ENCODE measurements around the gene ASB16. TPM values are rescaled to one million over a fixed set of nuclear protein-coding genes. Genes with fewer than 3 reads are reported as not detected.

The ASB16 gene
- total RNA-seq, 4 donors from 2014 or later, result 0.19 TPM; not detected in 3

DNA sequence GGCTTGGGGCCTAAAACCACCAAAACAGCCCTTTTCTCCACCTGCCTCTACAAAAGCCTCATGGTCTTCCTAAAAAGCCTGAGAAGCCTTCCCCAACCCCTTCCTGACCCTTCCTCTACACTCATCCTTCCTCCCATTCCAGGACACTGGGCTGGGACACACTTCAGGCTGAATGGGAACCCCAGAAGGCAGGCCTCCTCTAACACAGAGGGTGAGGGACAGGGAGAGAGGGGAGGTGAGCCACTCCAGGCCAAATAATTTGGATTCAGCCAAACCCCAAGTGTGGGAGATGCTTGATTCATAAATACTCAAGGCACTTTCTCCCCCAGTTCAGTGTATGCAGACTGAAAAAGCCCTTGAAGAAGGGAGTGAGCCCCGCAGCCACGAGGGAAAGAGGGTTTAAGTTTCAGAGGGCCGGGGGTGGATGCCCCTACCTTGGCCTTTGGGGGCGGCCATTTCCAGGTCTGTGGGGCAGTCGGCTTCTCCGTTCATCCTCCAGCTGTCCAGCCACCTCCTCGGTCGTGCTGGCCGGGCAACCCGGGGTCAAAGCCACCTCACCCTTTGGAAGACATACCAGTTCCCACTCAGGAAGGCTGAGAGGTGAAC lies 47.3 kb downstream of the ASB16 start:
- no peak for ATAC-seq (ENCODE audit: low FRiP score)
- no peak for DNase-seq (ENCODE audit: low spot score)
- TF ChIP-seq, protein P1, sequence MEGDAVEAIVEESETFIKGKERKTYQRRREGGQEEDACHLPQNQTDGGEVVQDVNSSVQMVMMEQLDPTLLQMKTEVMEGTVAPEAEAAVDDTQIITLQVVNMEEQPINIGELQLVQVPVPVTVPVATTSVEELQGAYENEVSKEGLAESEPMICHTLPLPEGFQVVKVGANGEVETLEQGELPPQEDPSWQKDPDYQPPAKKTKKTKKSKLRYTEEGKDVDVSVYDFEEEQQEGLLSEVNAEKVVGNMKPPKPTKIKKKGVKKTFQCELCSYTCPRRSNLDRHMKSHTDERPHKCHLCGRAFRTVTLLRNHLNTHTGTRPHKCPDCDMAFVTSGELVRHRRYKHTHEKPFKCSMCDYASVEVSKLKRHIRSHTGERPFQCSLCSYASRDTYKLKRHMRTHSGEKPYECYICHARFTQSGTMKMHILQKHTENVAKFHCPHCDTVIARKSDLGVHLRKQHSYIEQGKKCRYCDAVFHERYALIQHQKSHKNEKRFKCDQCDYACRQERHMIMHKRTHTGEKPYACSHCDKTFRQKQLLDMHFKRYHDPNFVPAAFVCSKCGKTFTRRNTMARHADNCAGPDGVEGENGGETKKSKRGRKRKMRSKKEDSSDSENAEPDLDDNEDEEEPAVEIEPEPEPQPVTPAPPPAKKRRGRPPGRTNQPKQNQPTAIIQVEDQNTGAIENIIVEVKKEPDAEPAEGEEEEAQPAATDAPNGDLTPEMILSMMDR (IDR thresholded peaks at IDR 0.05), result no peak

DNA sequence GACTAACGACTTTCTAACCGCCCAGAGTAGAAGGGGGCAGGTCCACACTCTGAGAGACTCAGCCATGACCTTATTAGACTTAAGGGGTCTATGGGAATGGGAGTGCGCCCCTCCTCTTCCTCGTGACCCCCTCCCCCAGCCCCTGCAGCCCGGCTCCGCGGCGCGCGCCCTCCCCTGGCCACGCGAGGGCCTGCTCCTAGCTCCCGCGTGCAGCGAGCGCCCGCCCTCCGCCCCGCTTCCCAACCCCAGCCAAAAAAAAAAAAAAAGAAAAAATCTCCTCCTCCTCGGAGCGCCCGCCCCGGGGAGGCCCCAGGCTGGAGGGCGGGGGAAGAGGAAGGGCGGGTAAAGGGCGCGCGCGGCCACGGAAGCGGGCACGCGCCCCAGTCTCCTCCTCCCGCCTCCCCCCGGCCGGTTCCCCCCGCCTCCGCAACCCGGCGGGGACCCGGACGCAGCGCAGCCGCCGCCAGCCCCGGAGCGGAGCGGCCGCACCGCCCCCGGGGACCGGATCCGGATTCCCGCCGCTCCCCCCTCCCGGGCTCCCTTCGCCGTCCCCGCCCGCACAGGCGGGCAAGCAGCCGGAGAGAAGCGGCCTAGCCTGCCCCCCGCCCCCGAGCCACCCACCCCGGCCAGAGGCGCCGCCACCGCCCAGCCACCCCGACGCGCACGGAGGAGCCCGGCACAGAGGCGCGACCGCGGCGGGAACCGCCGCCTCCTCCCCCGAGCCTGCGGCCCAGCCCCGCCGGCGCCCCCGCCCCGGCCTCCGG lies 48.0 kb downstream of the ASB16 start:
- TF ChIP-seq, protein P1 (IDR thresholded peaks at IDR 0.05), result no peak
- peak; percentile 67 for ATAC-seq (ENCODE audit: low FRiP score)
- DNase-seq (ENCODE audit: low spot score), result no peak

DNA sequence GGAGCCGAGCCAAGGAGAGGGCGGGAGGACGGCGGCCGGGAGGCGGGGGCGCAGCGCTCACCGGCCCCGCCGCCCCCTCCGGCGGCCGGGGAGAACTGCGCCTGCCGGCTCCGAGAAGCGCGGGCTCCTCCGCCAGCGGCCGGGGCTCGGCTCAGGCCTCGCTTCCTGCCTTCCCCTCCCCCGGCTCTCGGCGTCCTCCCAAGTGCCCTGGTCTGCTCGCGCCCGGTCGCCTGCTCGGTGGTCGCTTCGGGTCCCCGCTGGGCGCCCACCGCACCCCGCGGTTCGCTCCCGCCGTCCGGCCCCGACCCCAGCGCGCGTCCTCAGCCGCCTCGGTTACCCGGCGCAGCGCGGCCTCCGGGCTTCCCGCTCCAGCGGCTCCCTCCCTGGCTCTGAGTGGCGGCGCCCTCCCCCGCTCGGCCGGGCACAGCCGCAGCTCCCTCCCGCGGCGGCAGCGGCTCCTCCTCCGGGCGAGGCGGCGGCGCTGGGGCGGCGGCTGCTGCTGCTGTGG lies 48.7 kb downstream of the ASB16 start:
- DNase-seq (ENCODE audit: low spot score), result no peak
- TF ChIP-seq, protein P1 (IDR thresholded peaks at IDR 0.05), result peak in 2 of 3 donors; percentile 22 to 32

DNA sequence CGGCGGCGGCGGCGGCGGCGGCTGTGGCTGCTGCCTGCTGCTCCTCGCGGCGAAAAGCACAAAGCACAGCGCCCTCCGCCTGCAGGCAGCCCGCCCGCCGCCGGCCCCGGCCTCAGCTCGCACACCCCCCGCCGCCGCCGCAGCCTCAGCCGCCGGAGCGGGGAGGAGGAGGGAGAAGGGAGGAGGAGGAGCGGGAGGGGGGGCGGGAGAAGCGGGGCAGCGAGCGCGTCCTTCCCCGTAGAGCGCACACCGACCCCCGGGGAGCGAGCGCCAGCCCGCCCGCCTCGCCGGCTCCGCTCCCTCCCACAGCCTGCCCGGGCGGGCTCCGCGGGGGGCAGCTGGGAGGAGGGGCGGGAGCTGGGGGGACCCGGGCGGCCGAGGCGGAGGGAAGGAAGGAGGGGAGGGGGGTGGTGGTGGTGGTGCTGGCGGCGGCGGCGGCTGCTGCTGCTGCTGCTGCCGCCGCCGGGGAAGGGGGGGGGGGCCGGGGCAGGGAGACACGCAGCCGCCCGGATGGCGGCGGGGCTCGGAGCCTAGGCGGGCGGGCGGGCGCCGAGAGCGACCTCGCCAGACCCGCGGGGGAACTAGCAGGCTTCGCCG lies 49.2 kb downstream of the ASB16 start, which contains the start of gene UBTF:
Gene UBTF, minus strand, starts transcription at position 60 of the 597 bp plus-strand sequence. CDS start 1,446 bp downstream, outside the sequence.
- TF ChIP-seq, protein P1 (IDR thresholded peaks at IDR 0.05), result no peak
- ATAC-seq (ENCODE audit: low FRiP score), result peak; percentile 0
- no peak for DNase-seq (ENCODE audit: low spot score)

More for the DNA sequence above, 48.7 kb downstream of the ASB16 start:
- ATAC-seq (ENCODE audit: low FRiP score), result peak; percentile 59

DNA sequence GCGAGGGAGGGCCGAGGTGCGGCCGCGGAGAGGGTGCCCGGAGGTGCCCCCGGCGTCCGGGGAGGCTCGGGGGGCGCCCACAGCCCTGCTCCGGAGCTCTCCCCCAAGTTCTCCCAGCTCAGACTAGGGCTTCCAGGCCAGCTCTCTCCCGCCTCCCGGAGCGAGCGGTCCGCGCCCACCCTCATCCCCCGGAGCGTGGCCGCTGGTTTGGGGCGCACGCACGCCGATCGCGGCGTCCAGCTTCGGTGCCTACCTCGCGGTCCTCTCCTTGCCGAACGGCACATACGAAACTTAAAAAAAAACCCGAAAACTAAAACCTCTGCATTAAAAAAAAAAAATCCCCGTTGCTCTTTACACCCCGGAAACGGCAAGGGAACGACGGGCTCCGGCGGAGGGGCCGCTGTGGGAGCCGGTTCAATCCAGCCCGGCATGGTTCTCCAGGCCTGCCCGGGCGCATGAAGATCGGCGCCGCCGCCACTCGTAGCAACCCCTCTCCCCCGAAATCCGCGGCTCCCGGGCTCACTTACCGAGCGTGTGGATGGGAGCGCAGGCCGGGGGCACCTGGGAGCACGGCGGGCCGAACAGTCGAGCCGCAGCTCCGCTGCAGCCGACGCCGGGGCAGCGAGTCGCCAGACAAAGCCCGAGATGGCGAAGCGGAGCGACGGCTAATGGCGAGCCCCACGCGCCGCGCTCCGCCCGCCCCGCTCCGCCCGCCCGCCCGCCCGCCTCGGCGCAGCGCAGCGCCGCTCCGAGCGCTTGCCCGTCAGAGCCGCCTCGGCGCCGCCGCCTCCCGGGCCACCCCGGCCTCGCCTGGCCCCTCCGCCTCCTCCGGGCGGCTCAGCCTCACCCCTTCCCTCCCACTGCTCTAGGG lies 49.9 kb downstream of the ASB16 start:
- ATAC-seq (ENCODE audit: low FRiP score) (peak; percentile 9), DNase-seq (ENCODE audit: low spot score) (no peak)
- TF ChIP-seq, protein P1 (IDR thresholded peaks at IDR 0.05), result no peak

DNA sequence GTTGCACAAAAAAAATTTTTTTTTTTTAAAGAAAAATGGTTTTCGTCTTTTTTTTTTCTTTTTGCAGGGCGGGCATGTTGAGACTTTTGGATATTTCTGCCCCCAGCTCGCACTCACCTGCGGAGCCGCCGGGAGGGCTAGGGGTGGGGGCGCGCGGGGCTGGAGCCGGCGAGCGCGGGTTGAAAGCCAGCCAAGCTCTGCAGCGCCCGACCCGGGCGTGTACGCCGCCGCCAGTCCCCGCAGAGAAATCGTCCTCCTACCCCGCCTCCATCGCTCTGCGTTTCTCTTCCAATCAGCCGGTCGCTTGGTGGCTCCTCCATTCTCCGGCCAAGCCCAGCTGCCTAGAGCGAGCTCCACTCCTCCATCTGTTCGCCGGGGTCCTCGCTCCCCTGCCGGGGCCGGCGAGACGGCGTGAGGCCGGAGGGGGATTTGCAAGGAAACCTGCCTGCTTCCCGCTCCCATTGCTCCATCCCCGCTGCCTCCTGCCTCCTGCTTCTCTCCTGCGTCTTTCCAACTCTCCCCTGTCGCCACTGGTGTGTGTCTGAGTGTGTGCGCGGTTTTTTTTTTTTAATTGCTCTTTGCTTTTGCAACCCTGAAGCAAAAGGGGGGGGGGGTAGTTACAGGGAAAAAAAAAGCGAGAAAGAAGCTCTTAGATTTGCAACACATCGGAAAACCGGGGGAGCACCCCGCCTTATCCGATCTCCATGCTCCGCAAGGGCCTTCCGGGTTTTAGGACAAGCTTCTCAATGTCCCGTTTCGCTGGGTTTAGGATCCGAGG lies 50.8 kb downstream of the ASB16 start:
- TF ChIP-seq, protein P1 (IDR thresholded peaks at IDR 0.05), result no peak
- DNase-seq (ENCODE audit: low spot score), result no peak
- no peak for ATAC-seq (ENCODE audit: low FRiP score)

All from omental fat pad (tissue), 4 donors.